HUES6 (cell line): Measurements from ENCODE around the gene UPK1A.

ENCODE experiments used
- H3K27ac ChIP-seq: 2 replicates; pipeline ENCODE4 v1.7.0; 2013; ENCODE audit warnings: low read depth, mild to moderate bottlenecking, low read length, inconsistent platforms
- H3K27me3 ChIP-seq: 2 replicates; pipeline ENCODE4 v1.6.1; 2013; ENCODE audit warnings: low read length; ENCODE audit not compliant: control insufficient read depth, insufficient read depth
- H3K36me3 ChIP-seq: 2 replicates; pipeline ENCODE4 v1.6.1; 2013; ENCODE audit warnings: low read length; ENCODE audit not compliant: control insufficient read depth, insufficient read depth
- H3K4me1 ChIP-seq: 2 replicates; pipeline ENCODE4 v1.6.1; 2013; ENCODE audit warnings: low read length; ENCODE audit not compliant: control insufficient read depth, insufficient read depth
- H3K4me3 ChIP-seq: 2 replicates; pipeline ENCODE4 v1.5.1; 2013; ENCODE audit warnings: low read depth, low read length
- H3K9ac ChIP-seq: one replicate; pipeline ENCODE4 v1.6.1; 2013; ENCODE audit warnings: mild to moderate bottlenecking, low read length
- H3K9me3 ChIP-seq: 2 replicates; pipeline ENCODE4 v1.6.1; 2013; ENCODE audit warnings: low read depth, low read length; ENCODE audit not compliant: control insufficient read depth, insufficient read depth

UPK1A gene

DNA sequence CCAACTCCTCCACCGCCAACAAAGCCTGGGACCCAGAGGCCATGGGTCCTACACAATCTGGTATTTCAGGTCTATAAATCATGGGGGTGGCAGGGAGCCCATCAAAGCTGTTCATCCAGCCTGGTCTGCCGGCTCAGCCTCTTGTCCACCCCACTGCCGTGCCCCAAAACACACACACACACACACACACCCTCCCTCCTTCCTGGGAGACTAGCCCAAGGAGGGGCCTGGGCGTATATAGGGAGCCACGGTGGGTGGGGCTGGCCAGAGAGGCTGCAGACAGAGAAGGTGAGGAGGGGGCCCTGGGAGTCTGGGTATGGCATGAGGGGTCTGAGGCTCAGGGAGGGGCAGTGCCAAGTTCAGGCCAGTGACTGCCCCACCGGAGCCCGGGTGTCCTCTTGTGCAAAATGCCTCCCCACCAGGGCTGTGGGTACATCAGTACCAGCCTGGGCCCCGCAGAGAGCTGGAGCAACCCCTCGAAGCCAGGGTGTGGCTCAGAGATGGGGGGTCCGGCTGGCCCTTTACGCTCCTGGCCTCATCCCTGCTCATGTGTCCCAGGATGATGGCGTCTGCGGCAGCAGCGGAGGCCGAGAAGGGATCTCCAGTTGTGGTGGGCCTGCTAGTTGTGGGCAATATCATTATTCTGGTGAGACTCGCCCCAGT is at the start of gene UPK1A:
UPK1A (plus strand) TSS at position 267 of the 663 bp plus-strand sequence; CDS start at position 563, 296 bp downstream.
- Histone ChIP-seq H3K27ac (no peak within 1 kb of the TSS), H3K4me1 (no peaks in the 10 kb centered on the region), H3K4me3 (no peak within 1 kb of the TSS), H3K9ac (no peak within 1 kb of the TSS), H3K9me3 (no peaks in the 10 kb centered on the region), H3K36me3 (peaks cover 4% of the 10 kb centered on the region; the same call in 1 of the 2 replicates), H3K27me3 (peaks cover 12% of the 10 kb centered on the region; the same call in 1 of the 2 replicates)

DNA sequence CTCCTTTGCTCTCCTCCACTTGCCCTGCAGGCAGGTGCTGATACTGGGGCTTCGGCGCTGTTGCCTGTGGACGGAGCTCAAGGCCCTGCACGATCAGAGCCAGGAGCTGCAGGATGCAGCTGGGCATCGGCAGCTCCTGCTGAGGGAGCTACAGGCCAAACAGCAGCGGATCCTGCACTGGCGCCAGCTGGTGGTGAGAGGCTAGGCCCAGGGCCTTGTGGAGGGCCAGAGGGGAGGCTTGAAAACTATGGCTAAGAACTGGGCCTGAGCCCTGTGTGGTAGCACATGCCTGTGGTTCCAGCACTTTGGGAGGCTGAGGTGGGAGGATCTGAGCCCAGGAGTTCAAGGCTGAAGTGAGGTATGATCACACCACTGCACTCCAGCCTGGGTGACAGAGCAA is 47.5 kb upstream of the UPK1A start:
- Histone ChIP-seq H3K36me3 (peaks cover 61% of the 10 kb centered on the region), H3K4me3 (no peak overlapping the region), H3K27ac (no peak overlapping the region), H3K9ac (no peak overlapping the region), H3K9me3 (no peaks in the 10 kb centered on the region), H3K4me1 (no peaks in the 10 kb centered on the region), H3K27me3 (no peaks in the 10 kb centered on the region)

DNA sequence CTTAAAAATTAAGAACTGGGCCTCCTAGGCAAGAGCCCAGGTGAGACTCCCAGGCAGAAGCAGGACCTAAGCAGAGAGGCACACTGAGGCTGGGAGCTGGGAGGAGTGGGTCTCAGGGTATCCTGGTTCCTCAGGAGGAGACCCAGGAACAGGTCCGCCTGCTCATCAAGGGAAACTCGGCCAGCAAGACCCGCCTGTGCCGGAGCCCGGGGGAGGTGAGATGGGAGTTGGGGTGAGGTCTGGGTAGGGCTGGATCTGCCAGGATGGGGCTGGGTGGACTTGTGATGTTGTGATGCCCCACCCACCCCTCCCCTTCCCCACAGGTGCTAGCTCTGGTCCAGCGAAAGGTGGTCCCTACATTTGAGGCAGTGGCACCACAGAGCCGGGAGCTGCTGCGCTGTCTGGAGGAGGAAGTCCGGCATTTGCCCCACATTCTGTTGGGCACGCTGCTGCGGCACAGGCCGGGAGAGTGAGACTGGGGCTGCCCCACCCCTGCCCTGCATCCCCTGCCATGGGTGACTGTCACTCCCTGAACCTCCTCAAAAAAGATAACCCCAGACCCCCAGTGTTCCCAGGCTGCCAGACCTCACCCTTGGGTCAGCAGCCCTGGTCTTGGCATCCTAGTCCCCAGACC is 46.9 kb upstream of the UPK1A start:
- Histone ChIP-seq H3K36me3 (peaks cover 58% of the 10 kb centered on the region), H3K9ac (no peak overlapping the region), H3K27ac (no peak overlapping the region)

DNA sequence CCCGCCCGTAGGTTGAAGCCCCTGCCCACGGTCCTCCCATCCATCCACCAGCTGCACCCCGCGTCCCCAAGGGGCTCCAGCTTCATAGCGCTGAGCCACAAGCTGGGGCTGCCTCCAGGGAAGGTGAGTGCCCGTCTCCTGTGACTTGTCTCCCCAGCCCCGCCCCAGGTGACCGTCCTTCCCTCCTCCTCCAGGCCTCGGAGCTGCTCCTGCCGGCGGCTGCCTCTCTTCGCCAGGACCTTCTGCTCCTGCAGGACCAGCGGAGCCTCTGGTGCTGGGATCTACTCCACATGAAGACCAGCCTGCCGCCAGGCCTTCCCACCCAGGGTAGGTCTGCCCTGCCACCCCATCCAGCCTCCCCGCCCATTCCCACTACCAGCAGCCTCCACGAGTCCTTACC is 46.3 kb upstream of the UPK1A start:
- Histone ChIP-seq H3K27me3 (no peaks in the 10 kb centered on the region), H3K9me3 (no peaks in the 10 kb centered on the region), H3K4me1 (no peaks in the 10 kb centered on the region), H3K36me3 (peaks cover 53% of the 10 kb centered on the region), H3K9ac (no peak overlapping the region), H3K27ac (no peak overlapping the region), H3K4me3 (no peak overlapping the region)

More for the DNA sequence above, 46.9 kb upstream of the UPK1A start:
- H3K9me3 ChIP-seq: no peaks in the 10 kb centered on the region
- no peaks in the 10 kb centered on the region for H3K4me1 ChIP-seq
- H3K4me3 ChIP-seq: no peak overlapping the region
- H3K27me3 ChIP-seq: no peaks in the 10 kb centered on the region

DNA sequence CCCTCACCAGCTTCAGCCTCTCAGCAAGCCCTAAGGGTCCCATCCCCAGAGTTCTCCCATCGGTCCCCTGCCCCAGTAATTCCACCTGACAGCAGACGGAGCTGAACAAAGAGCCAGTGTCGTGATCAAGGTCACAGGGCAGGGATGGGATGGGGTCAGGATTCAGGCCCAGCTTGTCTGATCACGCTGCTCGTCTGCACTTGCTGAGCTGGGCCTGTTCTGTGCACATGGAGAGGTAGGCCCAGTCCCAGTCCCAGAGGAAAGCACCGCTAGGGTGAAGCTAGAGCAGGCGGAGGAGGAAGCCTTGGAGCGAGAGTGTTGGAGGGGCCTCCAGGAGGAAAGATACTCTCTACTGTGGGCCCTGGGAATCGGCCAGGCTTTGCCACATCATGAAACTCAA is 44.6 kb upstream of the UPK1A start:
- H3K4me1 ChIP-seq: no peaks in the 10 kb centered on the region
- H3K27me3 ChIP-seq: no peaks in the 10 kb centered on the region
- H3K27ac ChIP-seq: no peak overlapping the region
- no peak overlapping the region for H3K4me3 ChIP-seq
- no peaks in the 10 kb centered on the region for H3K9me3 ChIP-seq
- H3K36me3 ChIP-seq: peaks cover 43% of the 10 kb centered on the region
- no peak overlapping the region for H3K9ac ChIP-seq

DNA sequence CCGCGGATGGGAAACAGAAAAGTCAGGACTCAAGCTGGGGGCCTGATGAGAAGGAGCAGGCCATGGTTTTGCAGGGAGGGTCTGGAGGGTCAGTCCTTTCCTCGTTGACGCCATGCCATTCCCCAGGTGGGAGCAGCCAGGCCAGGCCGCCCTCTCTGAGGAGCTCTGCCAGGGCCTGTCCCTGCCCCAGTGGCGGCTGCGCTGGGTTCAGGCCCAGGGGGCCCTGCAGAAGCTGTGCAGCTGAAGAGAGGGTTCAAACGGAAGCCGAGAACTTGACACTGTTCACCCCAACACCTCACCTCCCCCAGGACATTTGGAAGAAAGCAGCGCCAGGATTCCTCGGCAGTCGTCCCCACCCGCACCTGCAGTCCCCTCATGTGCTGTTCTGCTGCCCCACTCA is 43.6 kb upstream of the UPK1A start:
- peaks cover 33% of the 10 kb centered on the region for H3K36me3 ChIP-seq
- H3K4me3 ChIP-seq: no peak overlapping the region
- no peaks in the 10 kb centered on the region for H3K9me3 ChIP-seq
- no peak overlapping the region for H3K27ac ChIP-seq
- H3K4me1 ChIP-seq: no peaks in the 10 kb centered on the region
- H3K9ac ChIP-seq: no peak overlapping the region
- H3K27me3 ChIP-seq: no peaks in the 10 kb centered on the region

DNA sequence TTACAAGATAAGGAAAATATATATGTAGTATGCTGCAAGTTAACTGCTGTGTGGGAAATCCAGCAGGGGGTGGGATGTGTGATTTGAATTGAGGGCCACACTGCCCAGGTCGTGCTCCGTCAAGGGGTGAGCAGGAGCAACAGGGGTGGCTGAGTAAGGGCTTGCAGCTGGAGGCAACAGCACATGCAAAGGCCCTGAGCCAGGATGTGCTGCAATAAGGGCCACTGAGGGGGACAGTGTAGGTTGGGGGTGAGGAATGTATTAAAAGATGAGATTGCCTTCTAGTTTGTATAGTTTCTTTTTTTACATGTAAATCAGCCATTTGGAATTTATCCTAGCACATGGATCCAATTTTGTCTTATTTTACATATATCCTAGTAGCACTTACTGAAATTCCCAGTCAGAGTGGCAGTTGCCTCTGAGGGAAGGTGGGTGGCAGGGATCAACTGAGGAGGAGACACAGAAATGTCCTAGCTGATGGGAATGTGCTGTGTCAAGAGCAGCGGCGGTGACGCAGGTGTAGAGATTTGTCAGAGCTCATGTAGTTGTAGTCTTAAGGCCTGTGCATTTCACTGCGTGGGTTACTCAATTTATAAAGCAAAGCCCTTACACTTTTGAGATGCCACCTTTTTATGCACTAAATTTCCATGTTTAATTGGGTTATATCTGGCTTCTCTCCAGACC is 42.8 kb upstream of the UPK1A start:
- H3K27ac ChIP-seq: no peak overlapping the region
- H3K36me3 ChIP-seq: peaks cover 27% of the 10 kb centered on the region
- no peaks in the 10 kb centered on the region for H3K27me3 ChIP-seq
- H3K4me1 ChIP-seq: no peaks in the 10 kb centered on the region
- no peaks in the 10 kb centered on the region for H3K9me3 ChIP-seq
- H3K4me3 ChIP-seq: no peak overlapping the region
- H3K9ac ChIP-seq: no peak overlapping the region

DNA sequence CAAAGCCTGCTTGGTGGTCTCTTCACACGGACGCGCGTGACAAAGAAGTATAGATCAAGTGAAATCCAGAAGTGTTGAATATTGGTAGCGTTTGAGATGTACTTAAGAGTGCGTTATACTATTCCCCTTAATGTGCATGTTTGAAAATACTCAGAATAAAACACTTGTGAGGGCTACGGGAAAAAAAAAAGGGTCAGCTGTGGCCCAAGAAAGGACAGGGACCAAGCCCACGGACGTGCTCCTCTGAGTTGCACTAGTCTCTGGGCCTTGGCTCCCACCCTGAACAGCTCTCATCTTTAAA is 38.1 kb upstream of the UPK1A start:
- Histone ChIP-seq H3K4me3 (peak overlapping the region; percentile 72), H3K27ac (peak overlapping the region; percentile 28; the same call in 1 of the 2 replicates), H3K4me1 (0 out of 2 replicates have a peak, but pooled peaks cover 3% of the 10 kb centered on the region), H3K36me3 (peaks cover 29% of the 10 kb centered on the region), H3K27me3 (no peaks in the 10 kb centered on the region), H3K9me3 (no peaks in the 10 kb centered on the region), H3K9ac (peak overlapping the region; percentile 46)

DNA sequence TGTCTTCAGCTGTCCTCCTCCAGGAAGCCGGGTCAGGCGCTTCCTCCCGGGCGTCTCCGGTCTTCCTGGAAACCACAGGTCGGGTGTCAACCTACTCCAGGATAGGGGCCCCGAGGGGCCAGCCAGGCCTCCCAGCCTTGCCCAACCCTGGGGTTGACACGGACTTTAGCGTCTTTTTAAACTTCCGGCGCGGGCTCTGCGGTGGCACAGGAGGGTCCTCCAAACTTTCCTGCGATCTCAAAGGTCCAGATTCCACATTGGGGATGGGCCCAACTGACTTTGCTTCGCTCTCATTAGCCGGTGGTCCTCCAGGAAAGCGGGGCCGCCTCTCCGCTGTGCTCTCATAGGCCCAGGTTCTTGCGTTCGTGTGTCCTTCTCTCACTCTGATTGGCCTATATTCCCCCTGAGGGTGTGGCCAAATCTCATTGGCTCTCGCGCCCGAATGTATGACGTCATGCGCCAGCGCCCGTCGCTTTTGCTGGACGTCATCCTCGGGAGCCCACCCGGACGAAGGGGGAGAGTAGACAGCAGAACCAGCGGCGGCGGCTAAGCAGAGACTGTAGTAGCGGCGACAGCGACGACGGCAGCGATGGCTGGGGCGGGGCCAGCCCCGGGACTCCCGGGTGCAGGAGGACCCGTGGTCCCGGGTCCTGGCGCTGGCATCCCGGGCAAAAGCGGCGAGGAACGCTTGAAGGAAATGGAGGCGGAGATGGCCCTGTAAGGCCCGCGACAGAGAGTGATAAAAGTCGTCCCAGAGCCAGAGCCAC is 37.6 kb upstream of the UPK1A start, which contains the start of gene RBM42:
RBM42 (plus strand) TSS at position 472 of the 767 bp plus-strand sequence; CDS start at position 590, 118 bp downstream.
- H3K9ac ChIP-seq: peak within 1 kb of the TSS; percentile 65
- H3K36me3 ChIP-seq: peaks cover 35% of the 10 kb centered on the region
- no peaks in the 10 kb centered on the region for H3K9me3 ChIP-seq
- peak within 1 kb of the TSS; percentile 28; the same call in 1 of the 2 replicates for H3K27ac ChIP-seq
- H3K27me3 ChIP-seq: no peaks in the 10 kb centered on the region
- 0 out of 2 replicates have a peak, but pooled peaks cover 3% of the 10 kb centered on the region for H3K4me1 ChIP-seq
- H3K4me3 ChIP-seq: peak within 1 kb of the TSS; percentile 72

DNA sequence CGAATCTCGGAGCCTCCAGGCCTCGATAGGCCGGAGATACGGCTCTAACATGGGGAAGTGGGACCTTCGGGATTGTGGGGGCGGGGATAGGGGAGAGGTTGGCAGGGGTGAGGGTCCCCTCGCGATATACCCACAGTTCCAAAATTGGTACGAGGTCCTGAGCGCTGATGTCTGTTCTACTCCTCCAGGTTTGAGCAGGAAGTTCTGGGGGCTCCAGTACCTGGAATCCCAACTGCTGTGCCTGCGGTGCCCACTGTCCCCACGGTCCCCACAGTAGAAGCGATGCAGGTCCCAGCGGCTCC is 37.0 kb upstream of the UPK1A start:
- Histone ChIP-seq H3K9ac (peak overlapping the region; percentile 65), H3K27me3 (no peaks in the 10 kb centered on the region), H3K36me3 (peaks cover 40% of the 10 kb centered on the region), H3K4me3 (peak overlapping the region; percentile 72), H3K27ac (no peak overlapping the region), H3K9me3 (no peaks in the 10 kb centered on the region), H3K4me1 (0 out of 2 replicates have a peak, but pooled peaks cover 3% of the 10 kb centered on the region)
